Keratinocyte (primary cell): ENCODE data around the gene GPBP1. TPM values are rescaled to one million over a fixed set of nuclear protein-coding genes. Genes with fewer than 3 reads are reported as not detected.
"Not testable (repeated sequence)": the region's sequence is repeated elsewhere in the genome, so short reads cannot be mapped to it uniquely, and the experiment has no call there.

ENCODE experiments used
- DNase-seq: peaks from one replicate; pipeline ENCODE4 v3.0.0-alpha.2; 2011; ENCODE audit warnings: low read depth, missing footprints, low spot score
- FAIRE-seq: peaks from 2 replicates; lab custom pipeline; 2011; peaks lifted over from hg19 to GRCh38; lab: Jason Lieb, UNC
- H2AFZ ChIP-seq: 2 replicates; pipeline ENCODE4 v1.6.0; 2012; ENCODE audit warnings: low read length, control low read depth, inconsistent platforms; ENCODE audit not compliant: control insufficient read depth
- H3K27ac ChIP-seq: 2 replicates; pipeline ENCODE4 v1.5.1; 2011; ENCODE audit warnings: low read length; ENCODE audit not compliant: control insufficient read depth, insufficient read depth
- H3K27me3 ChIP-seq: 3 replicates; pipeline ENCODE4 v1.6.0; 2011; ENCODE audit warnings: low read length; ENCODE audit not compliant: control insufficient read depth, insufficient read depth; ENCODE audit errors: extremely low read depth
- H3K36me3 ChIP-seq, 2 experiments: 2 replicates in 1 of 2; 3 replicates in 1 of 2; pipeline ENCODE4 v1.5.1; 2011; ENCODE audit warnings: low read length in 2 of 2, mild to moderate bottlenecking in 1 of 2; ENCODE audit not compliant: control insufficient read depth in 2 of 2, insufficient read depth in 2 of 2; ENCODE audit errors: extremely low read depth in 1 of 2
- H3K4me1 ChIP-seq: 3 replicates; pipeline ENCODE4 v1.5.1; 2011; ENCODE audit warnings: low read length; ENCODE audit not compliant: control insufficient read depth, insufficient read depth; ENCODE audit errors: extremely low read depth
- H3K4me2 ChIP-seq: 3 replicates; pipeline ENCODE4 v1.6.0; 2011; ENCODE audit warnings: low read depth, low read length; ENCODE audit not compliant: control insufficient read depth, insufficient read depth; ENCODE audit errors: extremely low read depth
- H3K4me3 ChIP-seq, 3 experiments: fragments of 200-600 bp in 1 of 3; sonication (generic) in 1 of 3; 2 replicates in 2 of 3; 3 replicates in 1 of 3; pipeline ENCODE4 v1.5.1; 2011 to 2016; ENCODE audit warnings: low read length in 3 of 3, mild to moderate bottlenecking in 3 of 3, control low read depth in 2 of 3, inconsistent platforms in 1 of 3, low read depth in 1 of 3, mixed read lengths in 1 of 3, mixed run types in 1 of 3, moderate library complexity in 1 of 3; ENCODE audit not compliant: control insufficient read depth in 2 of 3, insufficient read depth in 2 of 3; ENCODE audit errors: extremely low read depth in 1 of 3
- H3K79me2 ChIP-seq: 2 replicates; pipeline ENCODE4 v1.6.0; 2012; ENCODE audit warnings: low read length; ENCODE audit not compliant: control insufficient read depth, insufficient read depth
- H3K9ac ChIP-seq: 3 replicates; pipeline ENCODE4 v1.6.0; 2011; ENCODE audit warnings: low read length; ENCODE audit not compliant: control insufficient read depth, insufficient read depth; ENCODE audit errors: extremely low read depth
- H3K9me1 ChIP-seq: 3 replicates; pipeline ENCODE4 v1.6.0; 2011; ENCODE audit warnings: low read length; ENCODE audit not compliant: control insufficient read depth, insufficient read depth; ENCODE audit errors: extremely low read depth
- H3K9me3 ChIP-seq: 2 replicates; pipeline ENCODE4 v1.5.1; 2012; ENCODE audit warnings: low read depth, low read length; ENCODE audit not compliant: control insufficient read depth
- H4K20me1 ChIP-seq: 3 replicates; pipeline ENCODE4 v1.6.0; 2011; ENCODE audit warnings: low read length; ENCODE audit not compliant: control insufficient read depth, insufficient read depth; ENCODE audit errors: extremely low read depth
- EZH2 ChIP-seq: IDR thresholded peaks from one replicate; pipeline ENCODE4 v1.6.1; 2012; ENCODE audit warnings: inconsistent platforms, mild to moderate bottlenecking, low read length, moderate library complexity
- dilution Hi-C: fragments of 300-500 bp; cut with MboI; formaldehyde crosslinking; loops from one replicate; pipeline ENCODE4 v1.7.0; 2020; ENCODE audit warnings: low sequenced_read_pairs; ENCODE audit not compliant: extremely low pct_ligation_motif_present
- polyA plus RNA-seq, 5 experiments: library from polyadenylated mRNA; depleted of rRNA in 3 of 5; stranded (reverse) in 3 of 5; stranded (forward) in 1 of 5; unstranded in 1 of 5; fragments of >200 nt; gene quantifications; 1 replicate in 1 of 5; 2 replicates in 3 of 5; 3 replicates in 1 of 5; pipeline versions ENCODE4 v1.2.1 to v1.2.3, GENCODE V29; 2011 to 2012; ENCODE audit warnings: missing spikeins in 2 of 5, low read depth in 1 of 5, low replicate concordance in 1 of 5
- TF ChIP-seq, protein P1 (sequence below), 3 experiments: IDR thresholded peaks in 1 of 3; conservative IDR thresholded peaks in 1 of 3; optimal IDR thresholded peaks in 1 of 3; 2 replicates in 2 of 3; 3 replicates in 1 of 3; pipeline versions ENCODE3 to v1.5.1; 2011; ENCODE audit warnings: low read length in 3 of 3, mild to moderate bottlenecking in 3 of 3, moderate library complexity in 2 of 3, control low read depth in 1 of 3, inconsistent platforms in 1 of 3; ENCODE audit not compliant: insufficient read depth in 2 of 3; ENCODE audit errors: extremely low read depth in 1 of 3

The GPBP1 gene
- polyA plus RNA-seq, 1 donor (not counting 4 experiments of a cell fraction or from before 2014, with no cell fraction given), result 44.1 TPM

DNA sequence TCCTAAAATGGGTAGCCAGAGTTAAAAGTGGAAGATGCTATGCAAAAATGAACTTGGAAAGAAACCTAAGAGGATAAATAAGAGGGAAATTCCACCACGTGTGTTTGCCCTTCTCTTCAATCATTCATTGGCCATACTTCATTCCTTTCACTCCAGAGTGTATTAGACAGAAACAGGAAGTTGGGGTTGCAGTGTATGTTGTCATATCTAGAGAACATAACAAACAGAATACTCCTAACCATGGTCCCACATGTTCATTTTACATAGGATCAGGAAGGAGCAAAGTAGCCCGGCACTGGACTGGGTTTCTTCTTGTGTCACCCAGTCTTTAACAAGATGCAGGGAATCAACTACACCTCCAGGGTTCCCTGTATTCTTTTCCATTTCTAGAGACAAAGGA, 7.6 kb upstream of the GPBP1 start:
- no peak overlapping the region for H3K9ac ChIP-seq
- H3K9me1 ChIP-seq, result no peaks in the 10 kb centered on the region
- H3K4me3 ChIP-seq, result no peak overlapping the region
- dilution Hi-C loops, result no loop called here
- DNase-seq, result no peak
- H3K79me2 ChIP-seq, result no peaks in the 10 kb centered on the region
- H3K27ac ChIP-seq, result no peak overlapping the region
- H4K20me1 ChIP-seq, result no peaks in the 10 kb centered on the region
- H3K36me3 ChIP-seq, result no peaks in the 10 kb centered on the region
- H3K9me3 ChIP-seq, result no peaks in the 10 kb centered on the region
- TF ChIP-seq, protein P1, sequence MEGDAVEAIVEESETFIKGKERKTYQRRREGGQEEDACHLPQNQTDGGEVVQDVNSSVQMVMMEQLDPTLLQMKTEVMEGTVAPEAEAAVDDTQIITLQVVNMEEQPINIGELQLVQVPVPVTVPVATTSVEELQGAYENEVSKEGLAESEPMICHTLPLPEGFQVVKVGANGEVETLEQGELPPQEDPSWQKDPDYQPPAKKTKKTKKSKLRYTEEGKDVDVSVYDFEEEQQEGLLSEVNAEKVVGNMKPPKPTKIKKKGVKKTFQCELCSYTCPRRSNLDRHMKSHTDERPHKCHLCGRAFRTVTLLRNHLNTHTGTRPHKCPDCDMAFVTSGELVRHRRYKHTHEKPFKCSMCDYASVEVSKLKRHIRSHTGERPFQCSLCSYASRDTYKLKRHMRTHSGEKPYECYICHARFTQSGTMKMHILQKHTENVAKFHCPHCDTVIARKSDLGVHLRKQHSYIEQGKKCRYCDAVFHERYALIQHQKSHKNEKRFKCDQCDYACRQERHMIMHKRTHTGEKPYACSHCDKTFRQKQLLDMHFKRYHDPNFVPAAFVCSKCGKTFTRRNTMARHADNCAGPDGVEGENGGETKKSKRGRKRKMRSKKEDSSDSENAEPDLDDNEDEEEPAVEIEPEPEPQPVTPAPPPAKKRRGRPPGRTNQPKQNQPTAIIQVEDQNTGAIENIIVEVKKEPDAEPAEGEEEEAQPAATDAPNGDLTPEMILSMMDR (optimal IDR thresholded peaks at IDR 0.05 in 1 of 3, IDR thresholded peaks at IDR 0.05 in 1 of 3, conservative IDR thresholded peaks at IDR 0.05 in 1 of 3; ENCODE audit: extremely low read depth in 1 of 3, insufficient read depth in 2 of 3, low read length in 3 of 3), result no peak
- TF ChIP-seq EZH2, result no peak
- no peaks in the 10 kb centered on the region for H3K4me1 ChIP-seq
- no peak overlapping the region for H3K4me2 ChIP-seq
- peak overlapping the region; percentile 36 for H2AFZ ChIP-seq
- no peaks in the 10 kb centered on the region for H3K27me3 ChIP-seq
- no peak for FAIRE-seq

- DNase-seq (no peak), FAIRE-seq (no peak)
- no peaks in the 10 kb centered on the region for H4K20me1 ChIP-seq
- no peak overlapping the region for H3K4me3 ChIP-seq
- H3K79me2 ChIP-seq, result no peaks in the 10 kb centered on the region
- no peaks in the 10 kb centered on the region for H3K9me3 ChIP-seq
- H3K4me1 ChIP-seq, result peaks cover 3% of the 10 kb centered on the region
- H3K9ac ChIP-seq, result no peak overlapping the region
- H3K9me1 ChIP-seq, result no peaks in the 10 kb centered on the region
- dilution Hi-C loops, result no loop called here
- H2AFZ ChIP-seq, result no peak overlapping the region
- H3K27me3 ChIP-seq, result no peaks in the 10 kb centered on the region
- no peak overlapping the region for H3K4me2 ChIP-seq
- no peaks in the 10 kb centered on the region for H3K36me3 ChIP-seq
- no peak overlapping the region for H3K27ac ChIP-seq
- TF ChIP-seq, protein P1 (optimal IDR thresholded peaks at IDR 0.05 in 1 of 3, IDR thresholded peaks at IDR 0.05 in 1 of 3, conservative IDR thresholded peaks at IDR 0.05 in 1 of 3; ENCODE audit: extremely low read depth in 1 of 3, insufficient read depth in 2 of 3, low read length in 3 of 3), result no peak
- TF ChIP-seq EZH2, result no peak
Measured at GRCh38 chr5:57167201-57167600, 6.7 kb upstream of the GPBP1 start.

- H3K4me1 ChIP-seq, H3K27ac ChIP-seq, FAIRE-seq, H3K9me1 ChIP-seq, H3K9ac ChIP-seq, DNase-seq, H3K27me3 ChIP-seq, H3K4me3 ChIP-seq, H2AFZ ChIP-seq, H3K36me3 ChIP-seq, H3K4me2 ChIP-seq, H3K9me3 ChIP-seq, H4K20me1 ChIP-seq, dilution Hi-C loops: not testable (repeated sequence)
- peaks cover 12% of the 10 kb centered on the region for H3K79me2 ChIP-seq
Measured at GRCh38 chr5:57170116-57170515, 3.7 kb upstream of the GPBP1 start.
